Measurements from ENCODE around the gene PIAS4.
"Not testable (repeated sequence)": the region's sequence is repeated elsewhere in the genome, so short reads cannot be mapped to it uniquely, and the experiment has no call there.

The PIAS4 gene

DNA sequence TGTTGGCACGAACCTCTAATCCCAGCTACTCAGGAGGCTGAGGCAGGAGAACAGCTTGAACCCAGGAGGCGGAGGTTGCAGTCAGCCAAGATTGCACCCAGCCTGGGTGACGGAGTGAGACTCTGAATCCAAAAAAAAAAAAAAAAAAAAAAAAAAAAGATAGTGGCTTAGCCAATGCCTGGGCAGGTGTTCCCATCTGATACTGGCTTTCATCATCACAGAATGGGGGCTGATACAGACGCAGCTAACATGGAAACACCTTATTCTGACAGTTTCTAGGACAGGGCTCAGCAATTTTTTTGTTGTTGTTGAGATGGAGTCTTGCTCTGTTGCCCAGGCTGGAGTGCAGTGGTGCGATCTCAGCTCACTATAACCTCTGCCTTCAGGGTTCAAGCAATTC is 6.7 kb upstream of the PIAS4 start:
- DNase-seq = not testable (repeated sequence)

DNA sequence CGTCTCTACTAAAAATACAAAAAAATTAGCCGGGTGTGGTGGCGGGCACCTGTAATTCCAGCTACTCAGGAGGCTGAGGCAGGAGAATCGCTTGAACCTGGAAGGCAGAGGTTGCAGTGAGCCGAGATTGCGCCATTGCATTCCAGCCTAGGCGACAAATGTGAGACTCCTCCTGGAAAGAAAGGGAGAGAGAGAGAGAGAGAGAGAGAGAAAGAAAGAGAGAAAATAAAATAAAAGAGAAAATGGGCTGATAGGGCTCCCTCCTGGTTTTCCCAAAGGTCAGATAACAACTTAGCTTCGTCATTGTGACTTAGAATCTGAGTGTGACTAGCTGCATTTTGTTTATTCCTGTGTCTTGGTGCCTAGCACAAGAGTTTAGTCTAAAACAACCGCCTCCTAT is 2.1 kb upstream of the PIAS4 start:
- not testable (repeated sequence) for DNase-seq

DNA sequence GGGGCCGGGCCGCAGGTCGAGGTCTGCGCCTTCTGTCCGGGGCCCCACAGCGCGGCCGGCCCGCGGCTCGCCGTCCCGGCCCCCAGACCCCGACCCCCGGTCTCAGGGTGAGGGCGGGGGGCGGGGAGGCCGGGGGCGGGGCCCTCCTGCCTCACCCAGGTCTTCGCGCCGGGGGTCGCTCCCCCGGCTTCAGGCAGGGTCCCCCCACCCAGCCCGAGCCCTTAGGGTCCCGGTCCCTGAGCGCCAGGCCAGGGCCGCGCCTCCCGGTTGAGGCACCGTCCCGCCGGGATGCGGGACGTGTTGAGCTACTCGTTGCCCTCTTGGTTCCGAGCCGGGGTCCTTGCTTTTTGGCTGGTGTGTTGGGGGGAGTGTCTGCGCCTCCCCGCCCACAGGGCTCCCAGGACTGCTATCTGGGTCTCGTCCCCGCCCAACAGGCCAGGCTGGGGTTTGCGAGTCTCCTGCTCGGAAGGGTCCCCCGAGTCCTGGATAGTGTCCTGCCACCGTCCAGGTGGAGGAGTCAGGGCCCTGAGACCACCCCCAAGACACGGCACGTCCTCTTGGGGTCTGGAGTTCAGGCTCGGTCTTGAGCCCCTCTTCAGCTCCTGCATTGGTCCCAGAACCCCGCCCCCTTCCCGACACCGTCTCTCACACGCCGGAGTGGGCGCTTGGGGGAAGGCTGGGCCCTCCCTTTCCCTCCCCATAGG is 452 bp downstream of the PIAS4 start:
- no peak for DNase-seq

DNA sequence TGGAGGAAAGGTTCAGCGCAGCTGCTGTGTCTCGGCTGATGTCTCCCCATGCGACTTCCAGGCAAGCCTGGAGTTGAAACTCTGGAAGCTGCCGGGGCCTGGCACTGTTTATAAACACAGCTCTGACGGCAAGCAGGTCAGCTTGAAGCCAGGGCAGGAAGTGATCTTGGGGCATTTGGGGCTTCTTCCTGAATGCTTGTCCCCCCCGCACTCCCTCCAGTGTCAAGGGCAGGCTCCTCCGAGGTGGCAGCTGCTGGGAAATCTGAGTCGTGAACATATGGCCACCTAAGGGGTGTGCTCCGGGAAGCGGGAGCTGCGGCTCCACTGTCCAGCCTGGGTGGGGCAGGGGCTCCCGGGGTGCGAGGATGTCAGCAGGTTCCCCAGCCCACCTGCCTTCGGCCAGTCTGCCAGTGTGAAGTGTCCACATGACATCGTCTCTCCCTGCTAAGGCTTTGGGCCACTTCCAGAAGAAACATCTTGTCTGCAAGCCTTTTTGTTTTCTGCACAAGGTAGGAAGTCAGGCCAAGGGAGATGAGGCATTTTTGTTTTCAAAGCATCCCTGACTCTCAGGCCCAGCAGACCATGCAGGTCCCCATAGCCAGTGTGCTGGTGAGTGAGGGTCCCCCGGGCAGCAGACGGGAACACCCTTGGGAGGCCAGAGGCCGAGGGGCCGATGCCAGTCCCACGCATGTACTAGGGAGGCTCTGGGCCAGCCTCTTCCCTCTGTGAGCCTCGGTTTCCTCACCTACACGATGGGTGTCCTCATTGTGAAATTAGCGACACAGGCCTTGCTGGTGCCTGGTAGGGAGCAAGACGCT is 2.7 kb downstream of the PIAS4 start:
- DNase-seq = no peak

DNA sequence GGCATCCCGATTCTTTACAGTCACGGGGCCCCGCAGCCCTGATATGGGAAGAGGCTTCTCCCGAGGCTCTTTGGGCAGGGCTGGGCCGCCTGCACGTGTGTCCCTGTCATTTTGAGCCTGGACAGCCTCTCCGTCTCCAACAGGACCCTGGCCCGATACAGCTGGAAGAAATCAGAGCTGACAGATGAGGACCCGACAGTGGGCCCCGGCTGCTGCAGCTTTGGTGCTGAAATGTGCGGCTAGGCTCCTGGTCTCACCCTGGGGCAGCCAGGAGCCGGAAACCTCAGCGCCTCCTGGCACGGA is 3.2 kb downstream of the PIAS4 start:
- no peak for DNase-seq

DNA sequence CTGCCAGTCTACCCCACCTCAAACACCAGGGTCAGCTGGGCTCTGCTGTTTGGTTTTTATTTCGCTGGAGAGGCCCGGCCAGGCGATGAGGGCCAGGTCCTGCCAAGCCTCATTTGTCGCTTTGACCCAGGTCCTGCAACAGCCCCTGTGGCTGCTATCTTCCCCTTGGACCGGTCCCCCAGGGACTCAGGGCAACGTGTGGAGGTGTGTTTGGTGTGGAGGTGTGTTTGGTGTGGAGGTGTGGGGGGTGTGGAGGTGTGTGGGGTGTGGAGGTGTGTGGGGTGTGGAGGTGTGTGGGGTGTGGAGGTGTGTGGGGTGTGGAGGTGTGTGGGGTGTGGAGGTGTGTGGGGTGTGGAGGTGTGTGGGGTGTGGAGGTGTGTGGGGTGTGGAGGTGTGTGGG is 3.9 kb downstream of the PIAS4 start:
- not testable (repeated sequence) for DNase-seq

DNA sequence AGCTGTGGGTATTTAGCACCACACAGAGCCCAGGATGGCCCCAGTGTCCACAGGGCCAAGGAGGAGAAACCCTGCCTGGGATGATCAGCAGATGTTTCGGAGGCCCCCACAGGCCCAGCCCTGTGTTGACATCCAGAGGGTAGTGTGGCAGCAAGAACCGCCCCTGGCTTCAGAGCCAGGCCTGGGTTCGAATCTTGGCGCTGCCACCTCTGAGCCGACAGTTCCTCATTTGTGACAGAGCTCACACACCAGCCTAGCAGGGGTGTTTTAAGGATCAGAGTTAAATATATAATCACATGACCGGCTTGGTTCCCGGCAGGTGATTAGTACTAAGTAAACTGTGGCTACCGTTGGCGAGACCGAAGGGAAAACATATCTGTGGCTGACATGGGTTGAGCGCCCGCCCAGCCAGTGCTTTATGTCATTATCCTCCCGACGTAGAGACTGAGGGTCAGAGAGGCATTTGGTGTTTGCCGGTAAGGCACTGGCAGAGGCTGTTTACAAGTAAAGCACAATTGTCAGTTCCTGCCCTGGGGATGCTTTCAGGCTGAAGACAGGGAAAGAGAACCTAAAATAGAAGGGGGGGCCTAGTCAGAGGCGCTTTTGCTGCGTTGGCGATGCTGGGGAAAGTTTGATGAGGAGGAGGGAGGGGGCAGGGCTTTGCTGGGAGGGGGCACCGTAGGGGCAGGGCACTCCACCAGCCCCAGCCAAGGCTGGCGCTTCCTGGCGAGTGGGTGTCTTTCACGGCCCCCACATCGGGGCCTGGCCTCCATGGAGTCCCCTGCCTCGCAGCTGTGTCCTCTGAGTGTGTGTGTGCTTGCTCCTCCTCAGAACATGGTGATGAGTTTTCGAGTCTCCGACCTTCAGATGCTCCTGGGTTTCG is 4.8 kb downstream of the PIAS4 start:
- DNase-seq = no peak

DNA sequence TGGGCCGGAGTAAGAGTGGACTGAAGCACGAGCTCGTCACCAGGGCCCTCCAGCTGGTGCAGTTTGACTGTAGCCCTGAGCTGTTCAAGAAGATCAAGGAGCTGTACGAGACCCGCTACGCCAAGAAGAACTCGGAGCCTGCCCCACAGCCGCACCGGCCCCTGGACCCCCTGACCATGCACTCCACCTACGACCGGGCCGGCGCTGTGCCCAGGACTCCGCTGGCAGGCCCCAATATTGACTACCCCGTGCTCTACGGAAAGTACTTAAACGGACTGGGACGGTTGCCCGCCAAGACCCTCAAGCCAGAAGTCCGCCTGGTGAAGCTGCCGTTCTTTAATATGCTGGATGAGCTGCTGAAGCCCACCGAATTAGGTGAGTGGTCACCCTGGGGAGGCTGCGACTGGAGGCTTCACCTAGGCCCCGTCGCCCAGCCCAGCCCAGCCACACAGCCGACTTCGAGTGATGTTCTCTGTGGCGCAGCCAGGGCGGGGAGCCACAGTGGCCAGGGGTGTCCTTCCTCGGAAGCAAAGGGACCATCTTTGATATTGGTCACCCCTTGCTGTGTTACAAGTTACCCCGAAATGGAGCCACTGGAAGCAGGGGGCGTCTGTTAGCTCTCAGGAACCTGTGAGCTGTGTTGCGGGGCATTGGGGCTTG is 5.6 kb downstream of the PIAS4 start:
- DNase-seq = no peak

DNA sequence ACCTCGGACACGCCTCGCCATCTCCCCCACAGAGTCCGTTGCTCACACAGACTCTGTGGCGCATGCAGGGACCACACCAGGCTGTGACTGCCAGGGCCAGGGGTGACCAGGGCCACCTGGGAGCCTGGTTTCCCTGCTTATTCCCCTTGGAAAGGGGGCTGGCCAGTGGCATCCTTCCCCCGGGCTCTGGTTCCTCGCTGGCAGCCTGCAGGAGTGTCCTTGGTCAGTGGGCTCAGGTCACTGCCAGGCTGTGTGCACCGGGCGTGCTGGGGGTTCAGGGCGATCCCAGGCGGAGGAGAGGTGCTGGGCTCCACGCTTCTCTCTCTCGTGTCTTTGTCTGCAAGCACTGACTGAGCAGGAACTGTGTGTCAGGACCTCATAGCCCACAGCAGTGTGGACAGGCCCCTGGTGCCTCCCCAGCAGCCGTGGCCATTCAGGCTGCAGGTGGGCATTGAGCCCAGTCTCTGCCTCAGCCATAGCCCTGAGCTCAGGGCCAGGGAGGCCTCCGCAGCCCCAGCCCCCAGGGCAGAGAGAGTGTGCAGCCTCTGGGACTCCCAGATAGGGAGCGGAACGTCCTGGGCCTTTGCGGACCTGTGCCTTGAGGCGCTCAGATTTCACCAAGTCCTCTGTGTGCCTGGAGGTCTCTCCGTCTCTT is 6.5 kb downstream of the PIAS4 start:
- DNase-seq = no peak

DNA sequence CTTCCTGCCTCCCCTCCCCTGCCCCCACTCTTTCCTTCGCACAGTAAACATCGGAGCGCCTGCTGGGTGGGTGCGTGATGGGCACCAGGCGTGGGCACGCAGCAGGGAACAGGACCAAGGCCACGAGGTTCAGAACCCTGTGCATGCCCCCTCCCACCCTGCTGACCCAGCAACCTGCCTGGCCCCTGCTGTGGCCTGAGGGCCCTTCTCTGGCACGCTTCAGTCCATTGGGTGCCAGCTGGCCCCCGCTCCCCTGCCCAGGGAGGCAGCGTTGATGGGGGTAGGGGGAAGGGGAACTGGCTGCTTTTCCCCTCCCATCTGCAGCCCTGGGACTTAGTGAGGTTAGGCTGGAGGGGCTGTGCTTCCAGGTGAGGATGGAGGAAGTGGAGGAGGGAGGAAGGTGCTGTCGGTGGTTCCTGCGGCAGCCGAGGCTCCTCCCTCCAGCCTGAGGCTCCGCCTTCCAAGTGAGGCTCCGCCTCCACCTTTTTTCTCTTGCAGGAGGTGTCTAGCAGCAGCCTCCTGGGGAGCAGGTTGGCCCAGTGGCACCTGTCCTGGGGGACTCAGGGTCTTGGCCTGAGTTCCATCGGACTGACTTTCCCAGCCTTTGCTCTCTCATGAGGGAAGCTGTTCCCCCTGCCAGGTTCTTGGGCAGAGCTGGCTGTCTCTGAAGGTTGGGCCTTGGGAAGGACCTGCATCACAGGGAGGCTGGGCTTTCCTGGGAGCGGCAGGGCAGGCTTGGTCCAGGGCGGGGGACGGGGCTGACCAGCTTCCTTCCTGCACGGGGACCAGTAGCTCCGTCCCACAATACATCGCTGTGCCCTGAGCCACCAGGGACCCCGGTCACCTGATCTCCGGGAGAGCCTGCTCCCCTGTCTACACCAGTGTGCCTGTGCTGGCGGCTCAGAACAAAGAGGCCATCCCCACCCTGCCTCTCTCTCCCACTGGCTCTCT is 7.3 kb downstream of the PIAS4 start:
- no peak for DNase-seq

DNA sequence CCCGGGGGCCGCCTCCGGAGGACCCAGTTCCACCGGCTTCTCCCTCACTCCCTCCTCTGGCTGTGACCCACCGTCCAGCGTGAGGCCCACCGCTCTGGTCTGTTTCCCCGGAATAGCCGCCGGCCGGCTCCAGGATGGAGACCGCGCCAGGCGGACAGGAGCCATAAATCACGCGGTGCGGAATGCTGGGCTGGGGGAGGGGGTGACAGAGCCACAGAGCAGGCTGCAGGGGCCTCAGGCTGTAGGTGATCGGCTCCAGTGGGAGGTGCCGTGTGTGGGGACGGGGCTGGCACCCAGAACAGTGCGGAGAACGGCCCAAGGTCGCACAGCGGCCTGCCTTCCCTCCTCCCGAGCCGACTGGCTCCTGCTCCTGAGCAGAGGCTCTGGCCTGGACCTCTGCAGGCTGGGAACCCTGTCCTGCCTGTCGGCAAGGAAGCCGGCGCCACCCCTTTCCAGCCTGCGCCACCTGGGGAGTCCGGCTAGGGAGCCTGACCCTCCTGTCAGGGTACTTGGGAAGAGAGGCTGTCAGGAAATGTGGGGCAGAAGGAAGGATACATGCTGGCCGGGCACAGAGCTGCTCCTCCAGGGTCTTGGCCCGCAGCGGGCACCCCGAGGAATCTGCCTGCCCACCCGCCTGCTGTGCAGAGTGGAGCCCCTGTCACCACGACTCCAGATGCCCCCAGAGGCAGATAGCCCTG is 8.3 kb downstream of the PIAS4 start:
- no peak for DNase-seq

DNA sequence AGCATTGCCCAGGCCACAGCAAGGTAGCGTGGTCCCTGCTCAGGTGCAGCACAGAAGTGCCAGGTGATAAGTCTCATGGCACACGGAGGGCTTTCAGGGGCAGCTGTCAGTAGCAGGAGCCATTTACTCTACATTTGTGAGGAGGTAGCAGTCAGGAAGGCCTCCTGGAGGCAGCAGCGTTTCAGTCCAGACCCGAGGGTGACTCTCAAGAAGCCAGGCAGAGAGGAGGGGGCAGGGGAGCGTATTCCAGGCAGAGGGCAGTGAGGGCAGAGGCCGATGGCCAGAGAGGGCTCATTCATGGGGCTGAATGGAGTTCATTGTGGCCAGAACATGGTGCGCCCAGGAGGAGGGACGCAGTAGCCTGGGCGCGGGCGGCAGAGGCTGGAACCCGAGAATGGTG is 8.9 kb downstream of the PIAS4 start:
- no peak for DNase-seq

DNA sequence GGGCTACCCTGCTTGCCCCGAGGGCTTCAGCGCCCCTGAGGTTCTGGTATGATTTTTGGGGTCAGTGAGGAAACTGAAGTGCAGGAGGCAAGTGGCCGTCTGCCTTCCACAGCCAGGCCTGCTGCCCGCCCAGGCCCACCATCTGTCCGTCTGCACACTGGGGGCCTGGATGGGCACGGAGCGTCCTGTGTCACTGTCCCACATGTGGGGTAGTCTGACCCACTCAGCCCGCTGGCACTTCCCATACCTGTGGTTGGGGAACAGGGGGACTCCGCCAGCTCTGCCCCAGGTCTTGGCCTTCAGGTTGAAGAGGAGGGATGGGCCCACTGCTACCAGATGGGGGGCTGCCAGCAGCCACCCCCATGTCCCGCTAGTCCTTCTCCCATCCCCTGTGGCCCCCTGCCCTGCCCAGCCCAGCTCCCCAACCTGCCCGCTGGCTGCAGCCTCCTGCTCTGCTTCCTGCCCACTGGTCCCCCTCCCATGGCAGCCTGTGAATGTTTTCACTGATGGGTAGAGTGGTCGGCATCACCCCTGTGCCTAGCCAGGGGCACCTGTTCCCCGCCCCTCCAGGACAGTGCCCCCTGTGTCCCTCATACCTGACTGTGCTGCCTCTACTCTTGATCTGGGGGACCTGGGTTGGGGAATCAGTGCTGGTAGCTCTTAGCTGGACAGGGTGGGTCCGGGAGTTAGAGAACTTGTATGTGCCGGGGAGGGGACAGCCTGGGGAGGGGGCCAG is 9.5 kb downstream of the PIAS4 start:
- DNase-seq = no peak

DNA sequence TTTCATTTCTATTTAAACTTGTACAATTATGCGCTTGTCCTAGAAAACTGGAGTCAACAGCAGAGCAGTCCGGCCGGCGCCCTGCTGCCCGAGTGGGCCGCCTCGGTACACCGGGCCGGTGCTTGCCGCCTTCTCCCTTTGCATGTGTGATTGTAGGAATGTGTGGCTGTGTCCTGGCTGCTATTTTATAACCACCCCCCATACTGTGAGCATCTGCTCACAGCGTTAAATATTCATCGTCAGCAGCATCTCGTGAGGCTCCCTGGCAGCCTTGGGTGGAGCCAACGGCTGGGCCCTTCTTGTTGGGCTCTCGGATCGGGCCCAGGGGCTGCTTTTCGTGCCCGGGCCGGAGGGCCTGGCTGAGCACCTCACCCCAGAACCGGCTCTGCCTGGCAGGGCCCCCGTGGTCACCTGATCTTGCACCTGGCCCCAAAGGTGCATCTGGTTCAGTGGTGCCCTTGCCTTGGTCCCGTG is 10.6 kb downstream of the PIAS4 start:
- no peak for DNase-seq

DNA sequence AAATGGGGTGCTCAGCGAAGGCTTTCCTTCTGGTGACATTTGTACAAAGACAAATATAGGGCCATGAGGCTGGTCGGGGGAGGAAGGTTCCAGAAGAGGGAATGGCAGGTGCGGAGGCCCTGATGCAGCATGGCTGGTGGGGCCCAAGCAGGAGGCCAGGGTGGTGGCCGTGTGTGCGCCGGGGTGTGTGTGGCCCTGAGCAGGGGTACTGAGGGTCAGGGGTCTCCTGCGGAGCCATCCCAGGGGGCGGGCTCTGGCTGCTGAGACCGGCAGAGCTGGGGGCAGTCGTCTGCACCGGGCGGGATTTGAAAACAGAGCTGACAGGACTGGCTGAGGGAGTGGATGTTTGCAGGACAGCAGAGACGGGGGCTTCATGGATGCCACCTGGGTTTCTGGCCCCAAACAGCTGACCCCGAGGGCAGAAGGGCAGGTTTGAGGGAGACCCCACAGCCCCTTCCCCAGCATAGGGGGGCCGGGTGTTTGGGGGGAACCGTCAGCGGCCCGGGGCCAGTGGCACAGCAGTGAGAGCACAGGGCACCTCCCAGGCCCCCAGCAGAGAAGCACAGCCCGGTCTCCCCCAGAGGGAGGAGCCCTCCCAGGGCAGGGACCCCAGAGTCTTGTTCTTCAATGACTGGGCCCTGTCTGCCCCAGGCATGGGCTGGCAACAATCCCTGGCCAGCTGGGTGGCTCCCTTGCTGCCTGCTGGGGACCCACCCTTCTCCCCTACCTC is 11.4 kb downstream of the PIAS4 start:
- no peak for DNase-seq

DNA sequence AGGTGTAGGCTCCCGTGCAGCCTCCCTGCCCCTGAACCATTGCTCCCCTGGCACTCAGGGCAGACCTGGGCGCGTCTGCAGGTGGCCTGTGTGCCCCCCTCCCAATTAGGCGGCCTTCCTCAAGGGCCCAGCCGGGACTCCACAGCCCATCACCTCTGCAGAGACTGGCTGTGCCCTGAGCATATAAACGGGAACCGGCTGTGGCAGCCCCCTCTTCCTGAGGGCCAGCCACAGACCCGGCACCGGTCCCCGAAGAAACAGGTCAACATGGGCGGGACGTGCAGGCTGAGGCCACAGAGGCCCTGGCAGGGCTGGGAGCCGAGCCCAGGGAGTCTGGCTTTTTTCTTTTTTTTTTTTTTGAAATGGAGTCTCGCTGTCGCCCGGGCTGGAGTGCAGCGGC is 12.0 kb downstream of the PIAS4 start:
- DNase-seq = no peak

DNA sequence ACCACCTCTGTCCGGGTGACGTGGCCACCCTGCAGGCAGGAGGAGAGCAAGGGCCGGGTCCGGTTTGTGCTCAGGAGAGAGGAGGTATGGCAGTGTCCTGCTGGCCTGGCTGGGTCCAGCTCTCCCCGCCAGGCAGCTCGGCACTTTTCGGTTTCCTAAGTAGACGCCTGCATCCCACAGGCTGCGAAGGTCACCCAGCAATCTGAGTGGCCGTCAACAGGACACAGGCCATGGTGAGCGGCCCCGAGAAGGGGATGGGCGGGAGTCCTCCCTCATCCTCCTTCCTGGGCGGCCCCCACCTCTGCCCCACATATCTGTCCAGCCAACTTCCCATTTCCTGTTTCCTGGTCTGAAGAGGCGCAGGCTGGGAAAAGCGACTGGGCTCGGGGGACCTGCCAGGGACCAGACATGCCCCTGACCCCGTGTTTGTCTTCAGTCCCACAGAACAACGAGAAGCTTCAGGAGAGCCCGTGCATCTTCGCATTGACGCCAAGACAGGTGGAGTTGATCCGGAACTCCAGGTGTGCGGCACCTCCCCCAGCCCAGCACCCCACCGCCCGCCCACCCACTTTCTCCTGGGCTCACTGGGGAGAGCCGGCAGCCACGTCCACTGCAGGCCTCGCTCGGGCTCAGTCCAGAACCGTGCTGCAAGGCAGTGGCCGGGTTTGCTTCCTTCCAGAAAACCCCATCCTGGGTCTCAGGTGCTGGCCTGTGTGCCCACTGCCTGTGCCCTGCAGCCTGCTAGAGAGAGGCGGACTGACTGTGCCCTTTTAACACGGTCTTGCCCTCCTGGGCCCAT is 16.3 kb downstream of the PIAS4 start:
- DNase-seq = no peak

DNA sequence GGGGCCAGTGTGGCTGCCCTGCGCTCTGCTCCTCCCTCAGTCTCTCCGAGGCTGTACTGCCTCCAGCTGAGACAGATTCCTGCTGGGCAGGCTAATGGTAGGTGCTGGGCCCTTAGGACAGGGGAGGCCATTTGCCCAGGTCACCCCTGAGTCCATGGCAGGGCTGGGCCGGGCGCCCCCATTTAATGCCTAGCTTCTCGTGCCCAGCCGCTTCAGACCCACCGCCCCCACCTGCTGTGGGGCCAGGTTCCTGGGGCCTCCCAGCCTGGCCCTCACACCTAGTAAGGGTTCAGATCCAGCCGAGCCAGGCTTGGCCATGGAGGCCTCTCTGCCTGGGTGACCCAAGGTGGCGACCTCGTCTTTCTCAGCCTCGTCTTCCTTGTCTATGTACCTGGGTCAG is 17.8 kb downstream of the PIAS4 start:
- no peak for DNase-seq
